Ishikawa (cell line): ENCODE data around the gene SPATA45.

Source experiments
- RAD21 ChIP-seq: IDR thresholded peaks from 2 replicates; pipeline ENCODE4 v1.6.1; 2012; ENCODE audit warnings: low read depth
- TCF12 ChIP-seq: IDR thresholded peaks from 2 replicates; pipeline ENCODE4 v1.6.1; 2012; ENCODE audit warnings: low read depth

GRCh38 chr1:212873518-212873917 is 26.1 kb upstream of the SPATA45 start:
- TF ChIP-seq TCF12 (no peak), RAD21 (no peak)
